ENCODE results near the gene TEX26.

Gene TEX26

DNA sequence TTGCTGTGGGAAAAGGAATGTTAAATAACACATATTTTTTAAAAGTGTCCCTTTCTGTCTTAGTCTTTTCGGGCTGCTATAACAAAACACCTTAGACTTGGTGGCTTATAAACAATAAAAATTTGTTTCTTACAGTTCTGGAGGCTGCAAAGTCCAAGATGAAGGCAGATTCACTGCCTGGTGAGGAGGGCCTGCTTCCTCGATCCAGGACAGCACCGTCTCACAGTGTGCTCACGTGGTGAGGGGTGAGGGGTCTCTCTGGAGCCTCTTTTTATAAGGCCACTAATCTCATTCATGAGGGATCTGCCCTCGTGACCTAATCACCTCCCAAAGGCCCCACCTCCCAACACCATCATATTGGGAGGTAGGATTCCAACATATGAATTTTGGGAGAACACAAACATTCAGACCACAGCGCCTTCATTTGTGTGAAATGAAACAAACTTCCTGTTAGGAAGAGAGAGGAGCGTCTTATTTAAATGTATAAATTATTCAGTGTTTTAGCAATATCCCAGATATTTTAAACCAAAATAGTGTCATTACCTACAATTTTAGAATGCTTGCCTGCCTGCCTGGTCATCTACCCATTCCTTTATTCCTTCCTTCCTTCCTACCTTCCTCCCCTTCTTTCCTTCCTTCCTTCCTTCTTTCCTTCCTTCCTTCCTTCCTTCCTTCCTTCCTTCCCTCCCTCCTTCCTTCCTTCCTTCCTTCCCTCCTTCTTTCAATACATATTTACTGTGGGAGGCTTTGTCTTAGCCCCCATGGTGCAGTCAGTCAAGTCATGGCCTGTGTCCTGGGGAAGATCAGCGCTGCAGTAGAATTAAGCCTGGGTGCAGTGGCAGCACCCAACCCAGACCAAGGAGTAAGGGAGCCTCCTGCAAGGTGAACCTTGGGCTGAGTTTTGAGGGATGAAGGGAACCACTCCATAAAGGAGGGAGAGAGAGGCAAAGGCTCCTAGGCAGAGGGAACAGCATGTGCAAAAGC, 84.2 kb downstream of the TEX26 start:
- DNase-seq = no peak

DNA sequence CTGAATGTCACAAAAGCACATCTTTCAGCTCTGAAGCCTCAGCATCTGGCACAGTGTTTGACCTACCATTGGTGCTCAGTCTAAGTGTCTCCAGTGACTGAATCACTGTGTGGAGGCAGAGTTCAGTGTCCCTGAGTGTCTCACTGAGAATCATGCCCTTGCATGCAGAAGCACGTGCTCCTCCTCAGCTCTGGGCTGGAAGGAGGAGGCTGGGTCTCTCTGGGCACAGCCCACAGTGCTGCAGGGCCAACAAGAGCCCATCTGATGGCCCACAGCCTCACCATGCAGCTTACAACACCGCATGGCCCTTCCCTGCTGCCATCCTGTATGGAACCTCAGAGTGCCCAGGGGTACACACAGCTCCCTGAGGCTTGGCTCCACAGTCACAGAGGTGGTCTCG, 86.1 kb downstream of the TEX26 start:
- no peak for DNase-seq

DNA sequence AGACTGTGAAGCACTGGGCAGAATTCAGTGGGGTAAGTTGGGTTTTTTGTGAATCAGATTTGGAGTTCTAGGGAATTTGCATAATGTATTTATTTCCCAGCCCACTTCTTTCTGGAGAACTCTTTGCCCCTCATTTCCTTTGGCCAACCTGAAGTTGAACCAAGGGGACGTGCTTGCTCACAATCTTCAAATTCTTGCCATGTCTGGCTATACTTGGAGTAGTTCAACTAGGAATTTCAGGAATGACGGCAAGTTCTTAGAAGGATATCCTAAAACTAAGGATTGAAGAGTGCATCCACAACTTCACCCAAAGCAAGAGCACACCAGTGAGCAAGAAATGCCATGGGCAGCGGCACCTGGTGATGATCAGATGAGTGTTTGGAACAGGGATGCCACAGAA, 88.5 kb downstream of the TEX26 start:
- no peak for DNase-seq

DNA sequence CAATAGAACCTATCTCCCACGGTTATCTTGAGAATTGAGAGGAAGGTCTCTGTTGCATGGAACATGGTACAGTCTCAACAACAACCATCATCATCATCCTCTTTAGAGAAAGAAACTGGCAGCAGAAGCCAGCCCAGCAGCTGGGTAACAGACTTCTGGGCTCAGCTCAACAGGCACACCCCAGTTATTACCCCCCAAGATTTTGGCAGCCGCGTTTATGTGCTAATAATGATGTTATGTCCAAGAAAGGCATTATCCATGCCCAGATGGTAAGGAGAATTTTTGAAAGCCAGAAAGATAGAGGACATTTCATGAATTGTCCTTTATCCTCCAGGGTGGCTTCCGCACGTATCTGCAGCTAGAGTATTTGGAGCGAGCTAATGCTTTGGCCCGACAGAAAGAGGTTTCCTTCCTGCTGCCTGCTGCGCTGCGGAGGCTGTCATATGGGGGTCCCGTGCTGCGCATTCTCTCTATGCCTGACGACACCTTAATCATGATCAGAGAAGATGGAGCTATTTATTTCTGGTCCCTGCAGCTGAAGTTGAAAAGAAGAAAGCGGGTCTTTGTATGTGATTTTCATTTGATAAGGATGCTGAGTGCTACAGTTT, 89.9 kb downstream of the TEX26 start:
- DNase-seq = no peak

DNA sequence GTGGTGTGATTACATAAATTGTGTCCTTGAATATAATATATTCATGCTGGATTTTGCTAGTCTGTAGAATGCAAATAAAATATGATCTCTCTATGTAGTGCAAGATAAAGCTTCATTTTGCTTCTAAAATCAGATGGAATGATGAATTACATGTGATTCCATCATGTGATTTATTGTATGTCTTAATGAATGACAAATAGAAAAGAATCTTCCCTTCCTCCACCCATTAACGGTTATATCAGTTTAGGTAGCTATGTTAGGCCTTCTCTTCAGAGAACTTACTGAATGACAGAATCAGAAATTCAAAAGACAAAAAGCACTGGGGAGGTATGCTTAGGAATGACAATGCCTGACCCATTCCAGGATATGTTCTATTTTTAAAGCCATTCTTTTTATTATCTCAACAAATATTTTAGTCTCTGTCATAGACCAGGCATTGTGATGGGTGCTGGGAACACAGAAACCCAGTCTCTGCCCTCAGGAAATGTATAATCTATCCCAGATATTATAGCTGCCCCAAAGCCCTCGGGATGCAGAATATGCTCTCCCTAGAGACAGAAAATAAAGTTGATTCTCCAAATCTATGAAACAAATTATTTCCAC, 90.6 kb downstream of the TEX26 start:
- no peak for DNase-seq

Data from stimulated activated CD4-positive, alpha-beta T cell treated with anti-CD3 and anti-CD28 coated beads, Interleukin-2, amount 100 ng/mL, for 24 hours (primary cell).